WTC11 (cell line): Measurements from ENCODE around the gene PTPRS. TPM values are rescaled to one million over a fixed set of nuclear protein-coding genes. Genes with fewer than 3 reads are reported as not detected.
A peak's percentile ranks its signal among the peaks of the same experiment; 100 is the strongest.

Source experiments
- ATAC-seq: fragments of 200-7000 bp; cut with Tn5 transposase; 2 replicates; pipeline ENCODE4 v1.10.0; 2021; ENCODE audit warnings: mild to moderate bottlenecking, moderate library complexity
- CTCF ChIA-PET: fragments of 300-600 bp; sonication (Branson Sonifier 250); formaldehyde crosslinking; loops from one replicate; lab custom pipeline; 2021; ENCODE audit warnings: antibody characterized with exemption; lab: Charles Lee
- POLR2A ChIA-PET: fragments of 350-600 bp; sonication (Branson Sonifier 250); formaldehyde crosslinking; loops from one replicate; lab custom pipeline; 2021; ENCODE audit warnings: antibody characterized with exemption; lab: Charles Lee
- DNase-seq: peaks from one replicate; pipeline ENCODE4 v3.0.0; 2021; ENCODE audit warnings: low spot score
- H3K27ac Mint-ChIP-seq: 2 replicates; pipeline ENCODE4 v1.8.0; 2021; ENCODE audit warnings: mixed read lengths
- H3K27me3 Mint-ChIP-seq: 2 replicates; pipeline ENCODE4 v1.8.0; 2021; ENCODE audit warnings: low read depth, mild to moderate bottlenecking, moderate library complexity, mixed read lengths
- H3K36me3 Mint-ChIP-seq: 2 replicates; pipeline ENCODE4 v1.8.0; 2021; ENCODE audit warnings: mixed read lengths
- H3K4me1 Mint-ChIP-seq: 2 replicates; pipeline ENCODE4 v1.8.0; 2022; ENCODE audit warnings: mixed read lengths
- H3K4me3 Mint-ChIP-seq: 2 replicates; pipeline ENCODE4 v1.8.0; 2021; ENCODE audit warnings: mild to moderate bottlenecking, moderate library complexity, mixed read lengths
- H3K9me3 Mint-ChIP-seq: 2 replicates; pipeline ENCODE4 v1.8.0; 2021; ENCODE audit warnings: mixed read lengths
- ATF1 ChIP-seq: sonication (generic); formaldehyde crosslinking; IDR thresholded peaks from 2 replicates; pipeline ENCODE4 v1.8.1; 2023; ENCODE audit warnings: mild to moderate bottlenecking, moderate library complexity, missing genetic modification reagents
- CREM ChIP-seq: sonication (generic); formaldehyde crosslinking; IDR thresholded peaks from 2 replicates; pipeline ENCODE4 v1.8.1; 2022; ENCODE audit warnings: mild to moderate bottlenecking, missing genetic modification reagents, moderate library complexity
- EMX1 ChIP-seq: fragments of 250-450 bp; sonication (Bioruptor Pico); IDR thresholded peaks from 2 replicates; pipeline ENCODE4 v1.8.0; 2021; ENCODE audit warnings: mild to moderate bottlenecking
- FOXJ3 ChIP-seq: sonication (generic); formaldehyde crosslinking; IDR thresholded peaks from 2 replicates; pipeline ENCODE4 v1.9.0; 2021; ENCODE audit warnings: missing genetic modification reagents, mild to moderate bottlenecking, borderline replicate concordance
- FOXK1 ChIP-seq: sonication (generic); formaldehyde crosslinking; IDR thresholded peaks from 2 replicates; pipeline ENCODE4 v1.8.0; 2022; ENCODE audit warnings: mild to moderate bottlenecking, moderate library complexity, missing genetic modification reagents
- GTF2I ChIP-seq: fragments of 250-450 bp; sonication (Bioruptor Pico); conservative IDR thresholded peaks from 2 replicates; pipeline ENCODE4 v1.4.0; 2021; ENCODE audit warnings: mild to moderate bottlenecking
- HMGA2 ChIP-seq: fragments of 250-450 bp; sonication (Bioruptor Pico); IDR thresholded peaks from 2 replicates; pipeline ENCODE4 v1.4.0; 2021; ENCODE audit warnings: mild to moderate bottlenecking, moderate library complexity
- JUN ChIP-seq: sonication (generic); formaldehyde crosslinking; IDR thresholded peaks from 2 replicates; pipeline ENCODE4 v1.8.0; 2023; ENCODE audit warnings: mild to moderate bottlenecking, missing genetic modification reagents
- KAT7 ChIP-seq: sonication (generic); formaldehyde crosslinking; IDR thresholded peaks from 2 replicates; pipeline ENCODE4 v1.8.1; 2023; ENCODE audit warnings: missing genetic modification reagents, mild to moderate bottlenecking, borderline replicate concordance
- TCF7 ChIP-seq: sonication (generic); formaldehyde crosslinking; IDR thresholded peaks from 2 replicates; pipeline ENCODE4 v1.8.0; 2022; ENCODE audit warnings: mild to moderate bottlenecking, low read depth, missing genetic modification reagents, moderate library complexity
- ZNF121 ChIP-seq: sonication (generic); formaldehyde crosslinking; IDR thresholded peaks from 2 replicates; pipeline ENCODE4 v1.8.0; 2023; ENCODE audit warnings: missing genetic modification reagents
- ZNF423 ChIP-seq: fragments of 250-450 bp; sonication (Bioruptor Pico); IDR thresholded peaks from 2 replicates; pipeline ENCODE4 v2.1.2; 2022; ENCODE audit warnings: mild to moderate bottlenecking, moderate library complexity
- total RNA-seq: library from RNA; stranded (reverse); gene quantifications from 3 replicates; pipeline ENCODE4 v1.2.3, GENCODE V29; 2021
- TF ChIP-seq, protein P1 (sequence below): sonication (generic); formaldehyde crosslinking; IDR thresholded peaks from 2 replicates; pipeline ENCODE4 v1.8.1; 2023; ENCODE audit warnings: mild to moderate bottlenecking, missing genetic modification reagents, borderline replicate concordance
- TF ChIP-seq, protein P2 (sequence below): sonication (generic); formaldehyde crosslinking; IDR thresholded peaks from 2 replicates; pipeline ENCODE4 v1.8.1; 2022; ENCODE audit warnings: missing genetic modification reagents, borderline replicate concordance
- TF ChIP-seq, protein P3 (sequence below): sonication (generic); formaldehyde crosslinking; IDR thresholded peaks from 2 replicates; pipeline ENCODE4 v1.8.1; 2022; ENCODE audit warnings: mild to moderate bottlenecking, moderate library complexity, missing genetic modification reagents
- TF ChIP-seq, protein P4 (sequence below): sonication (generic); formaldehyde crosslinking; IDR thresholded peaks from 2 replicates; pipeline ENCODE4 v1.8.0; 2023; ENCODE audit warnings: mild to moderate bottlenecking, missing genetic modification reagents
- TF ChIP-seq, protein P5 (sequence below): fragments of 250-450 bp; sonication (Bioruptor Pico); conservative IDR thresholded peaks from 2 replicates; pipeline ENCODE4 v1.9.0; 2021; ENCODE audit warnings: mild to moderate bottlenecking
- TF ChIP-seq, protein P6 (sequence below): sonication (generic); formaldehyde crosslinking; IDR thresholded peaks from 2 replicates; pipeline ENCODE4 v1.8.0; 2022; ENCODE audit warnings: mild to moderate bottlenecking, missing genetic modification reagents

The PTPRS gene
- total RNA-seq, 1 experiment from 2014 or later: 201 TPM

DNA sequence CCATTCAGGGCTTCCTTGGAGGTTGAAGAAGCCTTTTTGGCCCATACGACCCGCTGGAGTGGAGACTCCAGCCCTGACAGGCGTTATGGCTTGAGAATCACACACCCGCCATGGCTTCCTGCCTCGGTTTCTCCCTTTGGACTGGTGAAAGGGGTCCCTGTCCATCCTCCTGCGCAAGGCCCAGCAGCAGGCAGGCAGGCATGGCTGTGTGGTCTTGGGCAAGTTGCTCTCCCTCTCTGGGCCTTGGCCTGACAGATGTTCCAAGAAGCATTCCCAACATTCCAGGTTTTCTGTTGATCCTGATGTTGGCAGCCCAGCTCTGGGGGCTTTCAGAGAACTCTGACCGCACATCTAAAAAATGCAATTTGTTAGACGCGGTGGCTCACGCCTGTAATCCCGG is 8.1 kb downstream of the PTPRS start:
- no peak for TF ChIP-seq FOXK1 (CRISPR knock-in tag)
- TF ChIP-seq GTF2I (CRISPR knock-in tag): no peak
- TF ChIP-seq, protein P1, sequence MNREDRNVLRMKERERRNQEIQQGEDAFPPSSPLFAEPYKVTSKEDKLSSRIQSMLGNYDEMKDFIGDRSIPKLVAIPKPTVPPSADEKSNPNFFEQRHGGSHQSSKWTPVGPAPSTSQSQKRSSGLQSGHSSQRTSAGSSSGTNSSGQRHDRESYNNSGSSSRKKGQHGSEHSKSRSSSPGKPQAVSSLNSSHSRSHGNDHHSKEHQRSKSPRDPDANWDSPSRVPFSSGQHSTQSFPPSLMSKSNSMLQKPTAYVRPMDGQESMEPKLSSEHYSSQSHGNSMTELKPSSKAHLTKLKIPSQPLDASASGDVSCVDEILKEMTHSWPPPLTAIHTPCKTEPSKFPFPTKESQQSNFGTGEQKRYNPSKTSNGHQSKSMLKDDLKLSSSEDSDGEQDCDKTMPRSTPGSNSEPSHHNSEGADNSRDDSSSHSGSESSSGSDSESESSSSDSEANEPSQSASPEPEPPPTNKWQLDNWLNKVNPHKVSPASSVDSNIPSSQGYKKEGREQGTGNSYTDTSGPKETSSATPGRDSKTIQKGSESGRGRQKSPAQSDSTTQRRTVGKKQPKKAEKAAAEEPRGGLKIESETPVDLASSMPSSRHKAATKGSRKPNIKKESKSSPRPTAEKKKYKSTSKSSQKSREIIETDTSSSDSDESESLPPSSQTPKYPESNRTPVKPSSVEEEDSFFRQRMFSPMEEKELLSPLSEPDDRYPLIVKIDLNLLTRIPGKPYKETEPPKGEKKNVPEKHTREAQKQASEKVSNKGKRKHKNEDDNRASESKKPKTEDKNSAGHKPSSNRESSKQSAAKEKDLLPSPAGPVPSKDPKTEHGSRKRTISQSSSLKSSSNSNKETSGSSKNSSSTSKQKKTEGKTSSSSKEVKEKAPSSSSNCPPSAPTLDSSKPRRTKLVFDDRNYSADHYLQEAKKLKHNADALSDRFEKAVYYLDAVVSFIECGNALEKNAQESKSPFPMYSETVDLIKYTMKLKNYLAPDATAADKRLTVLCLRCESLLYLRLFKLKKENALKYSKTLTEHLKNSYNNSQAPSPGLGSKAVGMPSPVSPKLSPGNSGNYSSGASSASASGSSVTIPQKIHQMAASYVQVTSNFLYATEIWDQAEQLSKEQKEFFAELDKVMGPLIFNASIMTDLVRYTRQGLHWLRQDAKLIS: no peak
- TF ChIP-seq, protein P2, sequence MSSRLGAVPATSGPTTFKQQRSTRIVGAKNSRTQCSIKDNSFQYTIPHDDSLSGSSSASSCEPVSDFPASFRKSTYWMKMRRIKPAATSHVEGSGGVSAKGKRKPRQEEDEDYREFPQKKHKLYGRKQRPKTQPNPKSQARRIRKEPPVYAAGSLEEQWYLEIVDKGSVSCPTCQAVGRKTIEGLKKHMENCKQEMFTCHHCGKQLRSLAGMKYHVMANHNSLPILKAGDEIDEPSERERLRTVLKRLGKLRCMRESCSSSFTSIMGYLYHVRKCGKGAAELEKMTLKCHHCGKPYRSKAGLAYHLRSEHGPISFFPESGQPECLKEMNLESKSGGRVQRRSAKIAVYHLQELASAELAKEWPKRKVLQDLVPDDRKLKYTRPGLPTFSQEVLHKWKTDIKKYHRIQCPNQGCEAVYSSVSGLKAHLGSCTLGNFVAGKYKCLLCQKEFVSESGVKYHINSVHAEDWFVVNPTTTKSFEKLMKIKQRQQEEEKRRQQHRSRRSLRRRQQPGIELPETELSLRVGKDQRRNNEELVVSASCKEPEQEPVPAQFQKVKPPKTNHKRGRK: no peak
- TF ChIP-seq JUN (CRISPR knock-in tag): no peak
- no peak for TF ChIP-seq ZNF121 (CRISPR knock-in tag)
- no peak for TF ChIP-seq ATF1 (CRISPR knock-in tag)
- no peak for TF ChIP-seq EMX1 (CRISPR knock-in tag)
- no peak for TF ChIP-seq ZNF423 (CRISPR knock-in tag)
- TF ChIP-seq, protein P3, sequence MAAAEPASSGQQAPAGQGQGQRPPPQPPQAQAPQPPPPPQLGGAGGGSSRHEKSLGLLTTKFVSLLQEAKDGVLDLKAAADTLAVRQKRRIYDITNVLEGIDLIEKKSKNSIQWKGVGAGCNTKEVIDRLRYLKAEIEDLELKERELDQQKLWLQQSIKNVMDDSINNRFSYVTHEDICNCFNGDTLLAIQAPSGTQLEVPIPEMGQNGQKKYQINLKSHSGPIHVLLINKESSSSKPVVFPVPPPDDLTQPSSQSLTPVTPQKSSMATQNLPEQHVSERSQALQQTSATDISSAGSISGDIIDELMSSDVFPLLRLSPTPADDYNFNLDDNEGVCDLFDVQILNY (CRISPR knock-in tag): no peak
- TF ChIP-seq, protein P4, sequence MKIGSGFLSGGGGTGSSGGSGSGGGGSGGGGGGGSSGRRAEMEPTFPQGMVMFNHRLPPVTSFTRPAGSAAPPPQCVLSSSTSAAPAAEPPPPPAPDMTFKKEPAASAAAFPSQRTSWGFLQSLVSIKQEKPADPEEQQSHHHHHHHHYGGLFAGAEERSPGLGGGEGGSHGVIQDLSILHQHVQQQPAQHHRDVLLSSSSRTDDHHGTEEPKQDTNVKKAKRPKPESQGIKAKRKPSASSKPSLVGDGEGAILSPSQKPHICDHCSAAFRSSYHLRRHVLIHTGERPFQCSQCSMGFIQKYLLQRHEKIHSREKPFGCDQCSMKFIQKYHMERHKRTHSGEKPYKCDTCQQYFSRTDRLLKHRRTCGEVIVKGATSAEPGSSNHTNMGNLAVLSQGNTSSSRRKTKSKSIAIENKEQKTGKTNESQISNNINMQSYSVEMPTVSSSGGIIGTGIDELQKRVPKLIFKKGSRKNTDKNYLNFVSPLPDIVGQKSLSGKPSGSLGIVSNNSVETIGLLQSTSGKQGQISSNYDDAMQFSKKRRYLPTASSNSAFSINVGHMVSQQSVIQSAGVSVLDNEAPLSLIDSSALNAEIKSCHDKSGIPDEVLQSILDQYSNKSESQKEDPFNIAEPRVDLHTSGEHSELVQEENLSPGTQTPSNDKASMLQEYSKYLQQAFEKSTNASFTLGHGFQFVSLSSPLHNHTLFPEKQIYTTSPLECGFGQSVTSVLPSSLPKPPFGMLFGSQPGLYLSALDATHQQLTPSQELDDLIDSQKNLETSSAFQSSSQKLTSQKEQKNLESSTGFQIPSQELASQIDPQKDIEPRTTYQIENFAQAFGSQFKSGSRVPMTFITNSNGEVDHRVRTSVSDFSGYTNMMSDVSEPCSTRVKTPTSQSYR (CRISPR knock-in tag): no peak
- no peak for TF ChIP-seq KAT7 (CRISPR knock-in tag)
- TF ChIP-seq CREM (CRISPR knock-in tag): no peak
- TF ChIP-seq FOXJ3 (CRISPR knock-in tag): no peak
- no peak for TF ChIP-seq TCF7 (CRISPR knock-in tag)
- TF ChIP-seq HMGA2 (CRISPR knock-in tag): no peak
- TF ChIP-seq, all 79 proteins: peak for 0
- Mint-ChIP-seq H3K27me3 (no peaks in the 10 kb centered on the region), H3K9me3 (no peaks in the 10 kb centered on the region), H3K27ac (no peak overlapping the region), H3K4me3 (no peak overlapping the region), H3K36me3 (no peaks in the 10 kb centered on the region), H3K4me1 (peaks cover 28% of the 10 kb centered on the region)
- DNase-seq (no peak), ATAC-seq (no peak)
- CTCF ChIA-PET: no interaction called here
- POLR2A ChIA-PET: no interaction called here

DNA sequence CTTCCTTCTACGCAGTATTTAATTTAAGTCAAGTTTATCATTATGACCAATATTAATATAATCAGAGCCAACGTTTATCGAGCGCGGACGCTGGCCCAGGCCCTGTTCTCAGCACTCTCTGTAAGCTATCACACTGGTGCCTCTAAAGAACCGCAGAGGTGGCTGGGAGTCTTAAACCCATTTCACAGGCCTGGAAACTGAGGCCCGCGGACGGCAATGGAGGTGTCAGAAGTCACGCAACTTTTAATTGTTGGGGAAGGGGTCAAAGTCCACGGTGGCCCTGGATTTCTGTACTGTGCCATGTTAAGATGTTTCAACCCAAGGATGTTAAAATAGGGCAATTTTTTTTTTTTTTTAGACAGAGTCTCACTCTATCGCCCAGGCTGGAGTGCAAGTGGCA is 8.8 kb downstream of the PTPRS start:
- no peaks in the 10 kb centered on the region for H3K27me3 Mint-ChIP-seq
- no peaks in the 10 kb centered on the region for H3K36me3 Mint-ChIP-seq
- peaks cover 26% of the 10 kb centered on the region for H3K4me1 Mint-ChIP-seq
- DNase-seq (no peak), ATAC-seq (no peak)
- CTCF ChIA-PET: interaction anchor here (0.6 kb wide), 1 partner anchor 1767 kb away, joined by 4 read pairs; no protein-coding TSS in a partner anchor
- POLR2A ChIA-PET: no interaction called here
- H3K27ac Mint-ChIP-seq: no peak overlapping the region
- H3K4me3 Mint-ChIP-seq: no peak overlapping the region
- H3K9me3 Mint-ChIP-seq: no peaks in the 10 kb centered on the region
- peak; percentile 54; the same call in 1 of the 2 replicates for TF ChIP-seq GTF2I (CRISPR knock-in tag)
- TF ChIP-seq, protein P1: no peak
- TF ChIP-seq, protein P5, sequence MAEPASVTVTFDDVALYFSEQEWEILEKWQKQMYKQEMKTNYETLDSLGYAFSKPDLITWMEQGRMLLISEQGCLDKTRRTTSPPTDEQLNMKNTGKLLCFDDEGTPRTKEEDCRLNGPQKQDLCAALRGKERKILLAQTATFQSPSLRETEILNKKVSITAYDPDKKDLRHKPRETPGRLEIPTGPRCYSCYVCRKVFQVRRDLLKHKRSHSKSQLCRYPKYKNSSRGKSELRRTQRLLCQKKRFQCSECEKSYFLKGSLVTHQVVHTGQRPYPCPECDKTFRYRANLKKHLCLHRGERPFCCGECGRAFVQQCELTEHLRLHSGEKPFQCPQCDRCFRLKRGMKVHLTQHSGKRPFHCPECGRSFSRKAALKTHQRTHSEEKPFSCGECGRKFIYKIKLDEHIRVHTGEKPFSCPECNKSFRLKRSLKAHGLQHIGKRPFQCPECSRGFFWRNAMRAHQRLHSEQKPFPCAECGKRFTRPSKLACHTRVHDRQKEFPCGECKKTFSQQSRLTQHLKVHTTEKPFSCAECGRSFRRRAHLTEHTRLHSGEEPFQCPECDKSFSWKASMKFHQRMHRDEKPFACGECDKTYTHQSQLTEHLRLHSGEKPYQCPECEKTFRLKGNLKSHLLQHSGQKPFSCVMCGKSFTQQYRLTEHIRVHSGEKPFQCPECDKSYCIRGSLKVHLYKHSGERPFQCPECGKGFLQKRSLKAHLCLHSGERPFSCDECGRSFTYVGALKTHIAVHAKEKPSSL (CRISPR knock-in tag): no peak
- no peak for TF ChIP-seq FOXK1 (CRISPR knock-in tag)
- TF ChIP-seq, protein P6, sequence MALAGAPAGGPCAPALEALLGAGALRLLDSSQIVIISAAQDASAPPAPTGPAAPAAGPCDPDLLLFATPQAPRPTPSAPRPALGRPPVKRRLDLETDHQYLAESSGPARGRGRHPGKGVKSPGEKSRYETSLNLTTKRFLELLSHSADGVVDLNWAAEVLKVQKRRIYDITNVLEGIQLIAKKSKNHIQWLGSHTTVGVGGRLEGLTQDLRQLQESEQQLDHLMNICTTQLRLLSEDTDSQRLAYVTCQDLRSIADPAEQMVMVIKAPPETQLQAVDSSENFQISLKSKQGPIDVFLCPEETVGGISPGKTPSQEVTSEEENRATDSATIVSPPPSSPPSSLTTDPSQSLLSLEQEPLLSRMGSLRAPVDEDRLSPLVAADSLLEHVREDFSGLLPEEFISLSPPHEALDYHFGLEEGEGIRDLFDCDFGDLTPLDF (CRISPR knock-in tag): no peak
